Mesenchymal stem cell (in vitro differentiated cells and primary cell): ENCODE data around the gene TIGD3.
A peak's percentile ranks its signal among the peaks of the same experiment; 100 is the strongest.

Source experiments
- DNase-seq: peaks from one replicate; pipeline ENCODE4 v3.0.0-alpha.2; 2013
- H2AFZ ChIP-seq: one replicate; pipeline ENCODE4 v1.6.1; 2013; ENCODE audit warnings: low read depth, mild to moderate bottlenecking, control low read depth, inconsistent platforms, low read length, moderate library complexity
- H2AK5ac ChIP-seq: 2 replicates; pipeline ENCODE4 v1.6.1; 2013; ENCODE audit warnings: low read length, moderate library complexity, mild to moderate bottlenecking, inconsistent platforms; ENCODE audit not compliant: severe bottlenecking
- H2BK120ac ChIP-seq: one replicate; pipeline ENCODE4 v1.6.1; 2013; ENCODE audit warnings: low read depth, mild to moderate bottlenecking, inconsistent platforms, low read length, moderate library complexity
- H2BK12ac ChIP-seq, 2 experiments: one replicate each; pipeline ENCODE4 v1.6.1; 2013; ENCODE audit warnings: inconsistent platforms in 2 of 2, low read length in 2 of 2, mild to moderate bottlenecking in 2 of 2, moderate library complexity in 2 of 2, control low read depth in 1 of 2
- H2BK15ac ChIP-seq: one replicate; pipeline ENCODE4 v1.6.1; 2013; ENCODE audit warnings: mild to moderate bottlenecking, low read depth, inconsistent platforms; ENCODE audit not compliant: poor library complexity, severe bottlenecking
- H2BK5ac ChIP-seq: 2 replicates; pipeline ENCODE4 v1.6.1; 2013; ENCODE audit warnings: low read depth, mild to moderate bottlenecking, low read length, control low read depth, inconsistent platforms; ENCODE audit not compliant: poor library complexity, severe bottlenecking
- H3K14ac ChIP-seq, 2 experiments: one replicate each; pipeline ENCODE4 v1.6.1; 2013; ENCODE audit warnings: inconsistent platforms in 2 of 2, low read length in 2 of 2, control low read depth in 1 of 2, mild to moderate bottlenecking in 1 of 2, moderate library complexity in 1 of 2
- H3K18ac ChIP-seq, 2 experiments: one replicate each; pipeline ENCODE4 v1.6.1; 2013; ENCODE audit warnings: inconsistent platforms in 2 of 2, low read length in 2 of 2, control low read depth in 1 of 2, low read depth in 1 of 2, mild to moderate bottlenecking in 1 of 2
- H3K23ac ChIP-seq, 2 experiments: one replicate each; pipeline ENCODE4 v1.6.1; 2013; ENCODE audit warnings: inconsistent platforms in 2 of 2, low read length in 2 of 2, mild to moderate bottlenecking in 2 of 2, moderate library complexity in 2 of 2, control low read depth in 1 of 2
- H3K27ac ChIP-seq: 2 replicates; pipeline ENCODE4 v1.5.1; 2013; ENCODE audit warnings: mild to moderate bottlenecking, moderate library complexity, low read length, control low read depth, inconsistent platforms; ENCODE audit not compliant: poor library complexity, severe bottlenecking
- H3K27me3 ChIP-seq, 2 experiments: 2 replicates each; pipeline versions ENCODE4 v1.6.1 to v1.7.0; 2013; ENCODE audit warnings: low read length in 2 of 2, mild to moderate bottlenecking in 2 of 2, moderate library complexity in 2 of 2, control low read depth in 1 of 2, inconsistent platforms in 1 of 2; ENCODE audit not compliant: control insufficient read depth in 1 of 2, insufficient read depth in 1 of 2
- H3K36me3 ChIP-seq, 2 experiments: 2 replicates each; pipeline versions ENCODE4 v1.6.1 to v1.7.0; 2013; ENCODE audit warnings: low read length in 2 of 2, control low read depth in 1 of 2, inconsistent platforms in 1 of 2, low read depth in 1 of 2, mild to moderate bottlenecking in 1 of 2; ENCODE audit not compliant: insufficient read depth in 2 of 2, control insufficient read depth in 1 of 2
- H3K4ac ChIP-seq, 2 experiments: one replicate each; pipeline ENCODE4 v1.6.1; 2013; ENCODE audit warnings: inconsistent platforms in 2 of 2, low read length in 2 of 2, mild to moderate bottlenecking in 2 of 2, moderate library complexity in 2 of 2, control low read depth in 1 of 2, low read depth in 1 of 2
- H3K4me1 ChIP-seq: 2 replicates; pipeline ENCODE4 v1.6.1; 2013; ENCODE audit warnings: low read depth, low read length, control low read depth; ENCODE audit not compliant: control insufficient read depth, insufficient read depth
- H3K4me2 ChIP-seq: 2 replicates; pipeline ENCODE4 v1.6.1; 2013; ENCODE audit warnings: low read length, mild to moderate bottlenecking, inconsistent platforms; ENCODE audit not compliant: poor library complexity, severe bottlenecking
- H3K4me3 ChIP-seq, 2 experiments: 2 replicates each; pipeline versions ENCODE4 v1.5.1 to v1.7.0; 2013; ENCODE audit warnings: low read length in 2 of 2, mild to moderate bottlenecking in 2 of 2, control low read depth in 1 of 2, low read depth in 1 of 2; ENCODE audit not compliant: insufficient read depth in 1 of 2
- H3K79me1 ChIP-seq: replicated peaks from 2 replicates; pipeline ENCODE4 v1.6.1; 2013; ENCODE audit warnings: mild to moderate bottlenecking, control low read depth, low read length, inconsistent platforms; ENCODE audit not compliant: poor library complexity, severe bottlenecking
- H3K9ac ChIP-seq: 2 replicates; pipeline ENCODE4 v1.7.0; 2013; ENCODE audit warnings: mild to moderate bottlenecking, low read length, moderate library complexity
- H3K9me3 ChIP-seq: 2 replicates; pipeline ENCODE4 v1.7.0; 2013; ENCODE audit warnings: mild to moderate bottlenecking, low read length; ENCODE audit not compliant: control insufficient read depth
- H4K8ac ChIP-seq: one replicate; pipeline ENCODE4 v1.6.1; 2013; ENCODE audit warnings: inconsistent platforms, mild to moderate bottlenecking, low read length, moderate library complexity
- H4K91ac ChIP-seq: one replicate; pipeline ENCODE4 v1.6.1; 2013; ENCODE audit warnings: mild to moderate bottlenecking, low read length, inconsistent platforms
- WGBS: methylation state at CpG from one replicate; pipeline ENCODE4 v1.1.7; 2013; ENCODE audit warnings: mixed read lengths; 5-methylcytosine and 5-hydroxymethylcytosine counted together

Gene TIGD3

DNA sequence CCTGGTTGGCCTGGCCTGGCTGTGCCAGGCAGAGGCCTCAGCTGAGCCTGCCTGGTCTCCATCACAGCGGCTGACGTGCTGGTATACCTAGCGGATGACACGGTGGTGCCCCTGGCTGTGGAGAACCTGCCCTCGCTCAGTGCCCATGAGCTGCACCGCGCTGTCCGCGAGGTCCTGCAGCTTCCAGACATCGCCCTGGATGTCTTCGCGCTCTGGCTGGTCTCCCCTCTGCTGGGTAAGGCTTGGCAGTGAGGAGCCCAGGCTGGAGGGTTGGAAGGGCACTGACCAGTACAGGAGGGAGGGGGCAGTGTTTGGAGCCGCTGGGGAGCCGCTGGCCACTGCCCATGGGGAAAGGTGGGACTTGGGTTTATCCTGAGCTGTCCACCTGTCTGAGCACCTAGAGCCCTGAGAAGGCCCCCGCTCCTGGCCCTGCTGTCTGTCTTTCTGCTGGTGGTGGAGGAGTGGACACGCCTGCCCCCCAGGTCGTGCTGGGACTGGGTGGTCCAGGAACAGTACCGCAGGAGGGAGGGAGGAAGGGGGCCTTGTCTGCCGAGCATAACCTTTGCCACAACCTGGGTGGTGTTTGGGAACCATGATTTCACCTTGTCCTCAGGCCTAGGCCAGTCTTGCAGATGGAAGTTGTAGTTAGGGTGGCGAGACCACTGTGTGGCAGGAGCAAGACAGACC, 34.9 kb downstream of the TIGD3 start:
- Histone ChIP-seq H2BK120ac (peak overlapping the region; percentile 86), H2AFZ (no peak overlapping the region), H3K14ac (peak overlapping the region in 1 of 2 experiments; percentile 85), H3K18ac (no peak overlapping the region), H4K8ac (peak overlapping the region; percentile 81), H2AK5ac (peak overlapping the region; percentile 23), H2BK5ac (no peak overlapping the region), H3K4ac (peak overlapping the region; percentile 48 to 58), H3K27ac (no peak overlapping the region), H4K91ac (peak overlapping the region; percentile 2), H3K27me3 (no peaks in the 10 kb centered on the region), H3K9me3 (no peaks in the 10 kb centered on the region), H3K4me3 (peak overlapping the region in 1 of 2 experiments; percentile 68), H3K79me1 (peaks cover 48% of the 10 kb centered on the region), H3K9ac (peak overlapping the region; percentile 64), H3K36me3 (peaks cover 39 to 42% of the 10 kb centered on the region in 2 experiments), H3K4me1 (peaks cover 54% of the 10 kb centered on the region), H2BK12ac (peak overlapping the region; percentile 18 to 85), H3K23ac (no peak overlapping the region), H3K4me2 (no peak overlapping the region), H2BK15ac (no peak overlapping the region)
- 92% methylated on average over 20 of the region's 20 CpGs for WGBS
- DNase-seq, result peak; percentile 23

DNA sequence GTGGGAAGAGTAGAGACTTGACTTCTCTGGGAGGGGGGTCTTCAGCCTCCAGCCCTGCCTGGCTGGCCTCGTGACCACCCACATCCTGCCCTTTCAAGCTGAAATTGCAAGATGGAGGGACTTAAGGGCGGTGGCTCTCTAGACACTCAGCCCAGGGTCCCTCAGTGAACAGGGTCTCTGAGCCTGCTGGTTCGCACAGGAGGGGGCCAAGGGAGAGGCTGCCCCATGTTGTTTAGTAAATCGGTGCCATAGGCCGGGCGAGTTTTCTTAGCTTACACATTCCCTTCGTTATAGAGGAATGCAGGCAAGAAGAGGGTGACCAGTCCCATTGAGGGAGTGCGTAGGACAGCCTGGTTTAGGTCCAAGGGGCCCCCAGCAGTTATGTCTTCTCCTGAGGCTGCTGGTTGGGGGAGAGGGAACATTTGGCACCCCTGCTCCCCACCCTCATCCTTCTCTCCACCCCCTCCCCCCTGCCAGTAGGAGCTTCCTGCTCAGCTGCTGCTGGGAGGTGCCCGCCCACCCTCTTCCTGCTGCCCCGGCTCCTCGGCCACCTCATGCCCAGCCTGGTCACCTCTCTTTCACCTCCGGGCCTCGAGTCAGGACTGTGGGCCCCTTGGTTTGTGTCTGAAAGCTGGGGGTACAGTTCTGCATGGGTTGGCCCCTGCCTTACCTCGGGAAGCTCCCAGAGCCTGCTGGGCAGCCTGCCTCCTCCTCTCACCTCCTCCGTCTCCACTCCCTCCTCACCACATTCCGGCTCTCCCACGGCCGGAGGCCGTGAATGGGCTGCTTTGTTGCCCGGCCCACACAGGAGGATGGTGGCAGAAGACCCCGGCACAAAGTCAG, 35.8 kb downstream of the TIGD3 start:
- peak overlapping the region; percentile 65 for H3K27ac ChIP-seq
- H3K27me3 ChIP-seq, result no peaks in the 10 kb centered on the region
- peak overlapping the region; percentile 74 for H2BK15ac ChIP-seq
- H3K18ac ChIP-seq, result peak overlapping the region; percentile 67 to 87
- peak overlapping the region; percentile 79 to 86 for H2BK12ac ChIP-seq
- peak overlapping the region; percentile 64 for H3K9ac ChIP-seq
- H2AFZ ChIP-seq, result no peak overlapping the region
- peak overlapping the region; percentile 81 for H4K8ac ChIP-seq
- peak overlapping the region; percentile 79 for H4K91ac ChIP-seq
- peak overlapping the region; percentile 71 to 74 for H3K4ac ChIP-seq
- H2BK5ac ChIP-seq, result no peak overlapping the region
- peak; percentile 24 for DNase-seq
- WGBS, result 61% methylated on average over 20 of the region's 21 CpGs
- peak overlapping the region in 1 of 2 experiments; percentile 68 for H3K4me3 ChIP-seq
- H2BK120ac ChIP-seq, result peak overlapping the region; percentile 86
- peaks cover 51% of the 10 kb centered on the region for H3K79me1 ChIP-seq
- H3K4me2 ChIP-seq, result peak overlapping the region; percentile 62
- H3K14ac ChIP-seq, result no peak overlapping the region
- H3K9me3 ChIP-seq, result no peaks in the 10 kb centered on the region
- H2AK5ac ChIP-seq, result peak overlapping the region; percentile 84
- peaks cover 46 to 49% of the 10 kb centered on the region in 2 experiments for H3K36me3 ChIP-seq
- H3K4me1 ChIP-seq, result peaks cover 51% of the 10 kb centered on the region
- no peak overlapping the region for H3K23ac ChIP-seq

DNA sequence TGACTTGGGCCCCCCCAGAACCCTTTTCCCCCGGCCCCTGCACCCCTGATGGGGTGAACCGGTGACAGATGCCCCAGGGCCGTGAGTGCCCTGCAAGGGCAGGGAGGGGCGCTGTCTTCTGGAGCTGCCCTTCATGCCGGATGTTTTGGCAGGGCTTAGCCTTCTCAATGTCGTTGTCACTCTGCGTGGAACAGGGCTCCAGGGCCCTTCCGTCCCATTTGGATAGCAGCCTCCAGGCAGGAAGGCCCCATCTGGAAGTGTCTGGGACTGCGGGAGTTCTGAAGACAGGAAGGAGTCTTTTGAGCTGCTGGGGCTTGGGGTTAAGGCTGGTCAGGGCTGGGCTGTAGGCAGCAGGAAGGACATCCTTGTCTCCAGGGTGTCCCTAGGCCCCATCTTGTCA, 36.4 kb downstream of the TIGD3 start:
- Histone ChIP-seq H2BK12ac (peak overlapping the region in 1 of 2 experiments; percentile 86), H3K4me3 (peak overlapping the region in 1 of 2 experiments; percentile 62), H2BK15ac (no peak overlapping the region), H2AK5ac (peak overlapping the region; percentile 33), H4K8ac (peak overlapping the region; percentile 81), H2BK5ac (no peak overlapping the region), H3K4me2 (peak overlapping the region; percentile 62), H3K27ac (peak overlapping the region; percentile 65), H3K27me3 (no peaks in the 10 kb centered on the region), H4K91ac (peak overlapping the region; percentile 87), H3K9me3 (no peaks in the 10 kb centered on the region), H3K23ac (no peak overlapping the region), H3K18ac (peak overlapping the region; percentile 67 to 87), H3K4me1 (peaks cover 49% of the 10 kb centered on the region), H3K36me3 (peaks cover 53 to 56% of the 10 kb centered on the region in 2 experiments), H3K4ac (peak overlapping the region; percentile 71 to 74), H2BK120ac (peak overlapping the region; percentile 86), H3K14ac (no peak overlapping the region), H3K9ac (peak overlapping the region; percentile 64), H3K79me1 (peaks cover 56% of the 10 kb centered on the region), H2AFZ (no peak overlapping the region)
- DNase-seq, result peak; percentile 67
- WGBS, result 41% methylated on average over 9 of the region's 9 CpGs
